HG03060 (cell line): Measurements from ENCODE around the gene MALRD1.

Experiments used
- ATAC-seq: cut with Tn5 transposase; IDR thresholded peaks from one replicate; pipeline ENCODE4 v1.9.1; 2021; ENCODE audit warnings: low read depth, moderate number of reproducible peaks; ENCODE audit not compliant: unreplicated experiment

Gene MALRD1

DNA sequence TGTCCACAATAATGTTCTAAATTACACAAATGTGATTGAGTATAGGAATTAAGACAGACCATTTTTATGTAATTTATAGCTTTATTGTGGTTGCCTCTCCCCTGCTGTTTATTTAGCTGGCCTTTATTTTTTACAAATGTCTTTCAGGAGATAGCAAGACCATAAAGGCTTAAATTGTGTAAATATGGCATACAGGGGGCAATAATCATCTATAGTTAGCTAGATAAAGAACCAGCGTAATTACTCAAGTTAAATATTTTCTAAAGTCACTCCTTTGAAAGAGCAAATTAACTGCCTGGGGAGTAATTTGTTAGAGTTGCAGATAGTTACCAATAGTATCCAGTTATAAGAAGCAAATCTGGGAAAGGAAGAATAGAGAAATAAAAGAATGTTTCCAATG is at the start of gene MALRD1:
Gene MALRD1, plus strand, starts transcription at position 313 of the 400 bp plus-strand sequence. CDS start 138 bp downstream, outside the sequence.
- no peak for ATAC-seq

DNA sequence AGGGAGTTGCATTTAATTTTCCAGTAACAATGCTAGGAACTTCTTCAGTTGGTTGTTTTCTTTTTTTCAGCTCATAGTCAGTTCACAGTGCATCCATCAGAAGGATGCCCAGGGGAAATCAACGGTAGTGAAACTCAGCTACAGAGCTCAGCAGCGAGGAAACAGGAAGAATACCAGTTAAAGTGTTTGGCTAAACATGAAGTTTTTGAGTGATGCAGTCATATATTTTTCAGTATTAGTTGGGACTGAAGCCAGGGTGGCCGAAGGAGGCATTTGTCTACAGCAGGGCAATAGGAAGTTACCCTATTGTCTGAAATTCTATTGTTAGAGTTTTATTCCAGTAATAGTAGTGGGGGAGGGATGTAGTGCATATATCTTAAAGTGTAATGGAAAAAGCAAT is 45.3 kb upstream of the MALRD1 start:
- ATAC-seq: no peak

DNA sequence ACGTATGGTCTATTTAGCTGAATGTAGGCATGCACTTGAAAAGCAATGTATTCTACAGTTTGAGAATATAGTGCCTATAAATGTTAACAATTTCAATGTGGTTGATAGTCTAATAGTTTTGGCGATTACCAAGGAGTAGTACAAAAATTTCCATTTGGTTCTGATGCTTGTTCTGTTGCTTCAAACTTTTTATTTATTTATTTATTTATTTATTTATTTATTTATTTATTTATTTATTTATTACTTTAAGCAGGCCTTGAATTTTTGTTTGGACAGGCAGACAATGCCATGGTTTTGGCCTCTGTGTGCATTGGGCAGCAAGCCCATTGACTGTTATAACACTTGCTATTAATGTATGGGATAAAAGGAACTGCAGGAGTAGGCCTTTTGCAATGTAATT is 36.5 kb upstream of the MALRD1 start:
- no peak for ATAC-seq

DNA sequence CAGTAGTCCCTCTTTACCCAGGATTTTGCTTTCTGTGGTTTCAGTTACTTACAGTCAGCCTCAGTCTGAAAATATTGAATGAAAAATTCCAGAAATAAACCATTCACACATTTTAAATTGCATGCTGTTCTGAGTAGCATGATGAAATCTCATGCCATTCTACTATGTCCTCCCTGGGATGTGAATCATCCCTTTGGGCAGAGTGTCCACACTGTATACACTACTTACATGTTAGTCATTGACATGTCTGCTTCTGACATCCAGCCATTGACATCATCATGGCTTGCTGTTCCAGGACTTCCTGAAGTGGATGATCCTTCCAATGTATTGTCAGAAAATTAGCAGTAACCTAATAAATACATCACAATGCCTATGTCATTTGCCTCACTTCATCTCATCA is 34.6 kb upstream of the MALRD1 start:
- ATAC-seq: no peak

DNA sequence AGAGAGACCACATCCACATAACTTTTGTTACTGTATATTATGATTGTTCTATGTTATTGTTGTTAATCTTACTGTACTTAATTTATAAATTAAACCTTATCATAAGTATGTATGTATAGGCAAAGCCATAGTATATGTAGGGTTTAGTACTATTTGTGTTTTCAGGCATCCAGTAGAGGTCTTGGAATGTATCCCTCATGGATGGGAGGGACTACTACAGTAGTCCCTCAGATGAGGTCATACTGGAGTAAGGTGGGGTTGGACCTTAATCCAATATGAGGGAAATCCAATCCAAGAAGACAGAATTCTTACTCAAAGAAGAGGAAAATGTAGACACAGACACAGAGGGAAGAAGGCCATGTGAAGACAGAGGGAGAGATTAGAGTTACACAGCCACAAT is 34.1 kb upstream of the MALRD1 start:
- ATAC-seq: no peak

DNA sequence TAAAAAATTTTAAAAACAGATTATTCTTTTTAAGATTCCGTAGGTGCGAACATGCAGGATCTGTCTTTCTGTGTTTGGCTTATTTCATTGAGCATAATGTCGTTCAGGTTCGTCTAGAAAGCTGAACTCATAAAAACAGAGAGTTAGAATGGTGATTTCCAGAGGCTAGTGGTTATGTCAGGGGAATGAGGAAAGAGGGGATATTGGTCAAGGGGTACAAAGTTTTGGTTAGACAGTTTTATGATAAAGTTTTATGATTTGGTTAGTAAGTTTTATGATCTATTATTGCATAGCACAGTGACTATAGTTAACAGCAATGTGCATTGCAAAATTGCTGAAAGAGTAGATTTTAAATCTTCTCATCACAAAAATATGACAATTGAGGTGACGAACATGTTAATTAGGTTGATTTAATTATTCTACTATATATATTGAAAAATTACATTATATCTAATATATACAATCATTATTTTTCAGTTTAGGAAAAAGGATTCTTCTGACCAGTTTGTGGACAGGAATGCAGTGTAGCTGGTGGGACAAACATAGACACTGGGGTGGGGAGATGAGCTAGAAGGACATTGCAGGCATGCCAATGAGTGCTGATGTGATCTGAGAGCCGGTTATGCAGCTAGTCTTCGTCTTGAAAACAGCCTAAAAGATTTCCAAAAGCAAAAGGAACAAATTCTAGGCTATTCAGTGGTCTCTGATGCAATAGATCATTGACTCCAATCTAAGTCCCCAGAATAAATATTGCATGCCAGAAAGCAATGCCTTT is 31.3 kb upstream of the MALRD1 start:
- ATAC-seq: no peak

DNA sequence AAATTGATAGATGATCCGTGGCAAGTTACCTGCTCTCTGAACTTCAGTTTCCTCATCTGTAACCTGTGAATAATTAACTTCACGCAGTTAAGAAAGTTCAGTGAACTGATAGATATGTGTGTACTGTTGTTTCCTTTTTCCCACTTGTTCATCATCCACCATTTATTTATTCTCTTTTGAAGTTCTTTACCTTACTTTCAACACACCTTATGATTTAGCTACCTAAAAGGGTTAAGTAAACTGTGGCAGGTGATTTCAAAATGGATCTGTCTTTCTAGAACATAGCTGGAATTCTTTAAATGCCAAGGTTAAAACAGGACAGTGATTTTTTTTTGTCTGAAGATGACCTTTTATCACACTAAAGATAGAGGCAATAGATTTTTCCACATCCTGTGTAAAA is 27.4 kb upstream of the MALRD1 start:
- ATAC-seq: no peak

DNA sequence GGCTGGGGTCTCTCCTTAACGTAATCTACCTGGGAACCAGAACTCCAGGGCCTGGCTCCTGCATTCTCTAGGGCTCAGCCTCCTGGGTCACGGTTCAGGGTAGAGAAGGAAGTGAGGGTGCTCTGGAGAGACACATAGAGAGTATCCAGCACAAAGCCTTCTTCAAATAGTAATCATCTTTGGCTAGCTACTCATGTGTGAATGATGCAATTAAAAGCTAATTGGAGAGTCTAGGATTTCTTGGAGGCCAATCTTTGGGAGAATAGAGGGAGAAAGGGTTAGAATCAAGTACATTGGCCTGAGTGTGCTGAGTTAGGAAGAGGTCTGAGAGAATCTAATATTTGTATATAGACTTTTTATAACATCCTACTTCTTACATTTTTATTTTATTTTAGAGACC is 24.0 kb upstream of the MALRD1 start:
- no peak for ATAC-seq

DNA sequence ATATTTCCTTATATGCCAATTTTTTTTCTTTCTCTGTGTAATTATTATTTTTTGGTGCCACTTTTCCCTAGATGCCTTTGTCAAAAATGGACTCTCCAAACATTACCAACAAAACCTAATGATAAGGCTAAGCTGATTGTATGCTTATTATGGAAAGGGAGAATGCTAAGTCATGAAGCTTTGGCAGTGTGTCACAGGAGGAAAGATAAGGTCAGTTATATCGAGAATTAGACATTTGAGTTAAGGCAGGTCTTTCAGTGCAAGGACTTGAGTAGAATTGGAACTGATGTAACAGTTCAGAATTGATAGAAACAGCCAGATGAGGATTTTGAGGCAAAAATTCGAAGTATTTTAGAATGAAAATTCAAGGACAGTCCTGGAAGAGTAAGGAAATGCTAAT is 16.8 kb upstream of the MALRD1 start:
- ATAC-seq: no peak

DNA sequence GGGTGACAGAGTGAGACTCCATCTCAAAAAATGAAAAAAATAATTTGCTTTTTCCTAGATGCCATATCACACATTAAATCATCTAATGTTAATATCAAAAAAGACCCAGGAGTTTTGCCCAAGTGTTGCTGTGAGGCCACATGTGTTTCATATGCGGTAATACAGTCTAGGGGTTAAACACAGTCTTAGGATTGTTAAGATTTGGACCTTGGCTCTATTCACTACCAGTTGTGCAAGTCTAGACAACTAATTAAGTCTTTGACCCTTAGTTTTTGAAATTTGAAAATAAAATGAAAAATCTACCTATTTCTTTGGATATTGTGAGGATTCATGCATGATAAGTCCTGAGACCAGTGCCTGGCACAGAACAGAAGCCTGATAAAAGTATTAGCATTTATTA is 14.9 kb upstream of the MALRD1 start:
- ATAC-seq: no peak

DNA sequence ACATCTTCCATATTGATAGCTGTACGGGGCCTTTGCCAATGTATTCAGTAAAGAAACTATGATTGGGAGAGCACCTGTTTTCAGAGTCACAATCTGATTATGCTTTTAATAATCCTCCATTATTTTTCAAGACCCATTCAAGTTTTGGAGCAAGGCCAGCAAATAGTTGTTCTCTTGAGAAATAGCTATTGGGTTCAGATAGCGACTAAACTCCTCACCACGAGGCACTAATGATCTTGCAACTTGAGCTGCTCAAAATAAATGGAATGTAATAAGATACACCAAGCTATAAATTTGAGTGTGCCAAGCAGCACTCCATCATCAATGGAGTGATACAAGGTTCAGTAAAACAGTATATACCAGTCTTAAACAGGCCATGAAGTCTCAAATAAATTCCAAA is 7.4 kb upstream of the MALRD1 start:
- ATAC-seq: no peak

DNA sequence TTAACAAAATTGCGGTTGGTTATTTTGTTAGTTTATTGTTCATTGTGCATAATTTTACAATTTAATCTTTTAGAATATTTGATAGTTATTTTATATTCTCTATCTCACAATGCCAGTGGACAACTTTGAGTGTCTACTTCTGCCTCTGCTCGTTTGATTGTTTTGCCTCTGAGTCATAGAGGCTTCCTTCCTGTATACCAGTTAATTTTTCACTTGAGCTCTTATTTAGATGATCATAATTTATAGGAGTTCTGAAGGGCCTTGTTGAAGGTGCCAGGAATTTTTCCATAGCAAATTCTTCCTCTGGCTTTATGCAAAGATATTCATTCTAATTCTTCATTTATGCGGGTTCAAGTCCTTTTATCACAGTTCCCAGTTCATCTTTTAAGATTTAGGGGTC is 5.2 kb upstream of the MALRD1 start:
- no peak for ATAC-seq

DNA sequence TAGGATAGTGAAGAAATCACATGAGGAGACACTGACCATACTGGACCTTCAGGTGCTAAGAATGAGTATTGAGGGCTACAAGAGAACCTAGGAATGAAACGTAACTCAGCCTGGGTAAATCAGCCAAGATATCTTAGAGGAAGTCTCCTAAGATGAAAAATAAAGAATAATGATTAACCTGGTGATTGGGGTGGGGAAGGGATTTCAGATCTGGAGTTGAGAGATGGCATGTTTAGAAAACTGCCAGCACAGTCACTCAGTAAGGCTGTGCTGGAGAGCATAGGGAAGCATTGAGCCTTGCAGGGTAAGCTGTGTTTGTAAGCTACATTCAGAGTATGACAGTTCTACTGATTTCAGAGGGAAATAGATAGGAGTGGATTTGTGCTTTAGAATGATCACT is 1.9 kb upstream of the MALRD1 start:
- ATAC-seq: no peak

DNA sequence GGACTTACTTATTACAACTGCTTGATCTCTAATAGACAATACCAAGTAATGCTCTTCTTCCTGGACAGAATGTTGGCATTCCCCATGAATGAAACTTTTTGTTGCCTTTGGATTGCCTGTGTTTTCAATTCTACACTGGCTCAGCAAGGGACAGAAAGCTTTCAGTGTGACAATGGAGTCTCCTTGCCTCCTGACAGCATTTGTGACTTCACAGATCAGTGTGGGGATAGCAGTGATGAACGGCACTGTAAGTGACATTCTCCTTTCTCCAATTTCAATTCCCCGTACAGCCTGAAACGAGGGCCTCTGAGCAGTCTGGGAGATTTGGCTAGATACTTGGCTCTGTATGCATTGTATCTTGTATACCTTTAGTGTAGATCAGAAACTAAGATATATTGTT is 290 bp downstream of the MALRD1 start:
- ATAC-seq: no peak

DNA sequence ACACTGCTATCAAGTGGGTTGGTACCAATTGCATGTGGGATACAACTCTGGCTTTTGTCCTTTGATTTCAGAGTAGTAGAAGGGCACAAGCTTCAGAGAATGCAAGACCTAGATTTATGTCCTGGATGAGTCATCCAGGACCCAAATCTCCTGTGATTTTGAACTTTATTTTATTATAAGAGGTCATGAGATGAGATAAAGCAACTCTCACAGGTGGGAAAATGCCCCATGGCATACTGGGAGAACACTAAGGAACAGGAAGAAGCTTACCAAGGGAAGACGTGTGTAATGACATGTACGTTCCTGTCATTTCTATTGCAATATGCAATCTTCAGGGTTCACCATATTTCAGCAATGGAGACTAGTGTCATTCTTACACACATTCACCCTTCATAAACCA is 966 bp downstream of the MALRD1 start:
- ATAC-seq: no peak

DNA sequence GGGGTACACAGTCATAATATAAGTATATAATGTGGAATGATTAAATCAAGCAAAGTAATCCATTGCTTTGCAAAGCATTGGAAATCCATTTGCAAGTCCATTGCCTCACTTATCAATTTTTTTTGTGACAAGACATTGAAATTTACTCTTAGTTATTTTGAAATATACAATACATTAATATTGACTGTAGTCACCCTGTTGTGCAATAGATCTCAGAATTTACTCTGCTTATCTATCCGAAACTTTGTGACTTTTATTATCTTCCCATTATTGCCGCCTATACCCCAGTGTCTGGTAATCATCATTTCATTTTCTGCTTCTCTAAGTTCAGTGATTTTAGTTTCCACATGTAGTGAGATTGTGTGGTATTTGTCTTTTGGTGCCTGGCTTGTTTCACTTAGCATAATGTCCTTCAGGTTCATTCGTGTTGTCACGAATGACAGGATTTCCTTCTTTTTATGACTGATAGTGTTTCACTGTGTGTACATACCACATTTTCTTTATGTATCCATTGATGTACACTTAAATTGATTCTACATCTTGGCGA is 5.8 kb downstream of the MALRD1 start:
- no peak for ATAC-seq

DNA sequence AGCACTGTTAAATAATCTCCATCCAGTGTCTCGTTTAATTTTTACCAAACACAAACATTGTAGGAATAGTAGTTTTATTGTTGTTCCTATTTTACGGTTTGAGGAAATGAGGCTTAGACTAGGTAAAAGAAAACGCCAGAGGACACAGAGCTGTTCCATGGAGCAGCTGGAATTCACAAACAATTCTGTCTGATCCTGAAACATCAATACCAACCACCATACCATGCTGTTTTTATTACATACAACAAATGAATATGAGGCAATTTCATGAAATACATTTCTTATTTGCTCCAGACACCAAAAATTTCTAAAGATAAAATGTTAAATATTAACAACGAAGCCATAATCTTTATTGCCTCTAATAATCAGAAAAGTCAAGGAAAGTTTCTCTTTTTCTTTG is 9.4 kb downstream of the MALRD1 start:
- no peak for ATAC-seq

DNA sequence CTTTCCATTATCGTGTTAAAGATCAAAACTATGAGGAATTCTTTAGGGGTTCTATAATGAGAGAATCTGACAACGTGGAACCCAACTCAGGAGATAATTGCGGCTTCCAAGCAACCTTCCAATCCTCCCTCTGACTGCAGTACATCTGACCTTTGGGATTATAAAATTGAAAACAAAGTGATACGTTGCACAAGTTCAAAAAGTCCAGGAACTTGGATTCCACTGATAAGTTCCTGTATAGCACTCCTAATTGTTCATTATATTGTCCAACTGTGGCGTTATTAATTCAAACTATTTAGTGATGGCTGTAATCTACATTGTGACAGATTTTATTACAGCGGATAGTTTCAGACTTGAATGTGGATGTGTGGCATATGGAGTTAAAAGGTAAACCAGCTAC is 15.4 kb downstream of the MALRD1 start:
- ATAC-seq: no peak

DNA sequence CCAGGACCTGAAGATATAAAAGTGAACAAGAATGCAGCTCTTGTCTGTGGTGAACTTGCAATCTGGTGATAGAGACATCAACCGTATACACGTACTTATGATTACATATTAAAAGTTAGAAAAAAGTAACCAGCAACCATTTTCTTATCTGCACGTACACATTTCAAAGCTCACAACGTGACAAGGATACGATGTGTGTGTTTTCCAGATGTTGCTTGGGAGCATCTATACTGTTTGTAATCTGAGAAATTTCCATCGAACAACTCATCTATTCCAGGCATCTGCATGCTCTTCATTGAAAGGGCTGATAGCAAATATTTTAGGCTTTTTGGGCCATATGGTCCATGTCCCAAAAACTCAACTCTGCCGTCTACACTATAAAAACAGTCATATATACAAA is 23.3 kb downstream of the MALRD1 start:
- ATAC-seq: no peak

DNA sequence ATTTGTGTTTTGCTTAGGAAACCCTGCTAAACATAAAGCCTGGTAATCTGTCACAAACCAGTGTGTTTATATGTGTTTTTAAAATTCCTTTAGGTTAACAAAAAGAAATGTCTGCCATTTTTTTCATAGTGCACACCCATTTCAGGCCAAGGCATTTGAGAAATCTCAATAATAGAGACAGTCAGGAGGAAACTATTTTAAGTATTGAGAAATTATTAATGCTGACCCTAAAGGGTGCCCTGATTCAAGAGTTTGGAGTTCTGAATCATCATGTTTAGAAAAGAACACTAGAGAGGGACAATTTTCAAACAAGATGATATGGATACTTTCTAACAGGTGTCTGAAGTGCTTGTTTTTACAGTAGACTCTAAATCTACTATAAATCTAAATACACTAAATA is 28.7 kb downstream of the MALRD1 start:
- ATAC-seq: no peak

DNA sequence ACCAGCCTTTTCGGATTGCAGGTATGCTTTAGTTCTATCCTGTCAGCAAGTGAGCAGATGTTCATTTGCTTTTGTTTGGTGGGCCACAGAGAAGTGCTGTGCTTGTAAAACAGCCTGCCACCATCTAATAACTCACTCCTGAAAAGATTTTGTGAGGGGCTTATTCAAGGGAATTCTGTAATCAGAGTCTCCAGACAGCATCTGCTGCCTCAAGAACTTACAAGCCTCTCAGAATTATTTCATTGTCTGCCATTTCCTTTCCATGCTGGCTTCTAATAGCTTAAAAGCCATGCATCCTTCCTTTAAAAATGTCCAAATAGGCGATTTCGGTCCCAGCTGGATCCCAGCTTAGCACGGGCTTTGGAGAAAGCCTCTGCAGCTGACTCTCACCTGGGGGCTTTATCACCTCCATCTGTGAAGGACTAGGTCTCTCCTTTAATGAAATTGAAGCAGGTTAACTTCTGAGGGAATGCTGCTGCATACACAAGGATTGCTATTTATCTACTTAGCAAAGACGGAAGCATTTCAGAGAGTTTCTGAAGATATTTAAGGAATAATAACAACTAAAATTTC is 48.0 kb downstream of the MALRD1 start:
- no peak for ATAC-seq

DNA sequence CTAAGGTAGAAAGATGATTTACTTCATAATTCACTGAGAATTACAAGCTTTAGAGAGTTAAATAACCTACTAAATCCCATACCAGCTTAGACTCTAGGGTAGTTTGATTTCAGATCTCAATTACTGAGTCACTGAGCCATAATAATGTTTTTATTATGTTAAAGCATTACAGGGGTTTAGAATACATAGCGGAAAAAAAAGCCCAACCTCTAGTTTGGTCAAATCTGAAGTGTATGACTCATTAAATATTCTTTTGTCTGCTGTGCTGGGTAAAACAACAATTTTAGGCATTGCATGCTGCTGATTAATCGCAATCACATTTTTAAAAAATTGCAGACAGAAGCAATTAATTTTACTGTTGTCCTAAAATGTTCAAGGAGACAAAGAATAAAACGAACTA is 48.5 kb downstream of the MALRD1 start:
- ATAC-seq: no peak
